ENCODE results near the gene SCGB1D1.

GRCh38 chr11:62195945-62196344 is 5.9 kb downstream of the SCGB1D1 start:
- TF ChIP-seq CTCF (IDR thresholded peaks at IDR 0.05) (peak; percentile 14), EZH2 (IDR thresholded peaks at IDR 0.05) (no peak)
